Esophagus (tissue), 2 donors: ENCODE measurements around the gene CASKIN2. TPM values are rescaled to one million over a fixed set of nuclear protein-coding genes. Genes with fewer than 3 reads are reported as not detected.
"Not testable (repeated sequence)": the region's sequence is repeated elsewhere in the genome, so short reads cannot be mapped to it uniquely, and the experiment has no call there.

Experiments
- H3K27ac ChIP-seq, 2 donors: one replicate each; pipeline ENCODE4 v1.5.1; 2013; ENCODE audit warnings: low read depth in 2 of 2, mild to moderate bottlenecking in 2 of 2, inconsistent platforms in 1 of 2, low read length in 1 of 2, moderate library complexity in 1 of 2
- H3K27me3 ChIP-seq, 2 donors: one replicate each; pipeline ENCODE4 v1.6.1; 2013; ENCODE audit warnings: low read length in 2 of 2, control low read depth in 1 of 2, mild to moderate bottlenecking in 1 of 2; ENCODE audit not compliant: insufficient read depth in 2 of 2, control insufficient read depth in 1 of 2
- H3K36me3 ChIP-seq, 2 donors: one replicate each; pipeline ENCODE4 v1.6.1; 2013; ENCODE audit warnings: low read length in 1 of 2; ENCODE audit not compliant: control insufficient read depth in 2 of 2, insufficient read depth in 2 of 2
- H3K4me1 ChIP-seq, 2 donors: one replicate each; pipeline ENCODE4 v1.6.1; 2013; ENCODE audit warnings: low read length in 1 of 2; ENCODE audit not compliant: control insufficient read depth in 2 of 2, insufficient read depth in 2 of 2
- H3K4me3 ChIP-seq, 2 donors: one replicate each; pipeline ENCODE4 v1.5.1; 2013; ENCODE audit warnings: low read length in 2 of 2, mild to moderate bottlenecking in 2 of 2, low read depth in 1 of 2, moderate library complexity in 1 of 2
- H3K9me3 ChIP-seq, 2 donors: one replicate each; pipeline ENCODE4 v1.6.1; 2013; ENCODE audit warnings: mild to moderate bottlenecking in 2 of 2, low read depth in 1 of 2, low read length in 1 of 2, moderate library complexity in 1 of 2; ENCODE audit not compliant: control insufficient read depth in 2 of 2, insufficient read depth in 1 of 2
- WGBS, 2 donors: extraction: QIAGEN DNeasy Blood & Tissue Kit; methylation state at CpG; one replicate each; pipeline ENCODE4 v1.1.7; 2013; 5-methylcytosine and 5-hydroxymethylcytosine counted together
- polyA plus RNA-seq, 2 donors: library from polyadenylated mRNA; stranded (reverse); fragments of 200-250 nt; gene quantifications; one replicate each; pipeline ENCODE4 v1.2.3, GENCODE V29; 2013
- donor health status: healthy with polysubstance abuse.
- donor health status: Bipolar disorder and iron deficiency.

Gene CASKIN2
- polyA plus RNA-seq, 2 donors: 6.3 to 10.5 TPM

DNA sequence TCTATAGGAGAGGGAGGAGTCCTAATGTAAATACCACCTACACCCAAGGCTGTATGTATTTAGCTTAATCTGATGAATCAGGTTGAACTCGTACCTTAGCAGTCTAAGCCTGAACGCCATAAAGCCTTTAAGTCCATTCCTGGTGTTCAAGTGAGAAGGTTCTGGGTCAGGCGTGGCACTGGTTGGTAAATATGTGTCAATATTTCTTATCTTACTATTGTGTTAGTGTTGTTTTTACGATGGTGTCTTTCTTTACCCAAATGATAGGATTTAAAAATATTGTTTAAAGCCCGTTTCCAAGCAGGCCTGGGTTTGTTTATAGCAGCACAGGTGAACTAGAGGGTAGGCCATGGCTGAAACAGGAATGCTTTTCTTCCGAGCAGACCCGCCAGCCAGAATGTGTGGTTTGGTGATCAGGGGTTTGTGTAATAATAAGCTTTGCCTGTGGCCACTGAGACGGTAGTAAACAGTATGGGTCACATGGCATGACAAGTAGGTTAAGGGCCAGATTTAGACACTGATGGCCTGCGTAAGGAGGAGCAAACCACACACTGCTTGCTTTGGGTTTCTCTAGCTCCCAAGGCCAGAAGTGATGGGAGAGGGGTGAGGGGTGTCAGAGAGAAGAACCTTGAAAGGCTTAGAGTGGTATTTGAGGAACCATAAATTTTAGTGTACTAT is 55.6 kb downstream of the CASKIN2 start:
- H3K4me3 ChIP-seq: no peak overlapping the region
- no peaks in the 10 kb centered on the region for H3K9me3 ChIP-seq
- H3K27me3 ChIP-seq: no peaks in the 10 kb centered on the region
- WGBS, 2 donors: 48 to 53% methylated on average over 9 of the region's 9 CpGs
- peak overlapping the region; percentile 58 to 91 for H3K27ac ChIP-seq
- H3K36me3 ChIP-seq: no peaks in the 10 kb centered on the region
- peaks cover 0 to 2% of the 10 kb centered on the region in 2 donors for H3K4me1 ChIP-seq

GRCh38 chr17:75459246-75459589 is 56.1 kb downstream of the CASKIN2 start:
- Histone ChIP-seq H3K27ac (peak overlapping the region; percentile 58 to 91), H3K36me3 (no peaks in the 10 kb centered on the region)
- WGBS, 2 donors: 36 to 55% methylated on average over 1 of the region's 1 CpG

DNA sequence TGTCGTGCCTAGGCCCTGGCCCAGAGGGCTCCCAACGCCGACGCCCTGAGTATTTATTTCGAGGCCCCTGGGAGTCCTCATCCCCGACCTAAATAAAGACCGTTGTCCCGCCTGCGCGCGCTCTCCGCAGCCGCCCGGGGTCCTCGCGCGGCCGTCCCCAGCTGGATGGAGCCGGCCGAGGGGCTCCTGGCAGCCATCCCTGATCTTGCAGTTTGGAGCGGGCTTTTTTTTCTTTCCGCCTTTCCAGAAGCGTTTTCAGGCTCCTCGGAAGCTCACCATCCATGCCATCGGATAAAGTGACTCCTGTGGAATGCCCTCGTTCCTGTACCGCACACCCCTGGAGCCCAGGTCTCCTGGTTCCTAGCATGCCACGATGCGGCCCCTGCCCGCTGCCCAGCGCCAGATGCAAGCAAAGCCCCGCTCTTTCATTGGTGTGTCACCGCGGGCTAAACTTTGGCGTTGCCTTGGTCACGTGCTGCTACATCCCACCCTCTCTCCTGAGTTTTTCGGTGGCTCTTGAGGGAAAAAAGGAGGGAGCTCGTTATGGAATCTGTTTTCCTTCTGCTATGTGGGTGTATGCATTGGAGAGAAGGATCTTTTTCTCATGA is 58.2 kb downstream of the CASKIN2 start:
- Histone ChIP-seq H3K36me3 (no peaks in the 10 kb centered on the region), H3K9me3 (no peaks in the 10 kb centered on the region), H3K27me3 (no peaks in the 10 kb centered on the region), H3K4me3 (peak overlapping the region; percentile 72 to 95), H3K4me1 (peaks cover 0 to 2% of the 10 kb centered on the region in 2 donors), H3K27ac (peak overlapping the region; percentile 79 to 84)
- 1% methylated on average over 38 of the region's 38 CpGs for WGBS, 2 donors

More at GRCh38 chr17:75459246-75459589, 56.1 kb downstream of the CASKIN2 start:
- no peaks in the 10 kb centered on the region for H3K9me3 ChIP-seq
- no peaks in the 10 kb centered on the region for H3K27me3 ChIP-seq
- peaks cover 0 to 2% of the 10 kb centered on the region in 2 donors for H3K4me1 ChIP-seq
- H3K4me3 ChIP-seq: no peak overlapping the region

GRCh38 chr17:75456417-75457046 is 58.8 kb downstream of the CASKIN2 start, which contains the start of gene TMEM94:
TMEM94 (plus strand) TSS chr17:75456635; CDS start chr17:75471906, 15,271 bp downstream.
- H3K4me1 ChIP-seq: peaks cover 0 to 2% of the 10 kb centered on the region in 2 donors
- no peaks in the 10 kb centered on the region for H3K27me3 ChIP-seq
- 0% methylated on average over 33 of the region's 33 CpGs for WGBS, 2 donors
- peak within 1 kb of the TSS; percentile 72 to 95 for H3K4me3 ChIP-seq
- H3K27ac ChIP-seq: peak within 1 kb of the TSS; percentile 82 to 84
- H3K9me3 ChIP-seq: no peaks in the 10 kb centered on the region
- no peaks in the 10 kb centered on the region for H3K36me3 ChIP-seq

DNA sequence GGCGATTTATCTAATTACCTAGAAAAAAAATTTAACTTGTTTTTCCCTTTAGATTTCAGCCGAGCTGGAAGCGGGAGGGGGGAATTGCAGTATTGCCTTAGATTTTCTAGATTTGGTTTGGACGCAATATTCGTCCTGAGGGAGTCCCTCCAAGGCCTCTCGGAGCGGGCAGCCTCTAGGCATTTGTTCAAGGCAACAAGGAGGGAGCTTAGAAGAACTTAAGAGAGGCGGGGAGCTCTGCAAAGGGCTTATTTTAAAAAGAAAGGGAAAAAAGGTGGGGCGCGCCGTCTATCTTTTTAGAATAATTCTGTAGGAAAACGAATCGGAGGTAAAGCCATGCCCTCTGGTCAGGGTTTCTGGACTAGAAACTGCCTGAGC is 59.3 kb downstream of the CASKIN2 start:
- Histone ChIP-seq H3K27ac (peak overlapping the region; percentile 72 to 82), H3K27me3 (no peaks in the 10 kb centered on the region), H3K4me3 (peak overlapping the region; percentile 72 to 95), H3K36me3 (no peaks in the 10 kb centered on the region), H3K9me3 (no peaks in the 10 kb centered on the region), H3K4me1 (peaks cover 0 to 2% of the 10 kb centered on the region in 2 donors)
- 4 to 5% methylated on average over 13 of the region's 13 CpGs for WGBS, 2 donors

- H3K27ac ChIP-seq, H3K4me3 ChIP-seq, H3K27me3 ChIP-seq, H3K36me3 ChIP-seq, H3K4me1 ChIP-seq, H3K9me3 ChIP-seq: not testable (repeated sequence)
- WGBS, 2 donors: 94 to 98% methylated on average over 3 of the region's 3 CpGs
Measured at GRCh38 chr17:75454672-75455071, 60.7 kb downstream of the CASKIN2 start.

- no peaks in the 10 kb centered on the region for H3K27me3 ChIP-seq
- H3K4me3 ChIP-seq: no peak overlapping the region
- H3K36me3 ChIP-seq: no peaks in the 10 kb centered on the region
- H3K9me3 ChIP-seq: no peaks in the 10 kb centered on the region
- no peak overlapping the region for H3K27ac ChIP-seq
- peaks cover 0 to 2% of the 10 kb centered on the region in 2 donors for H3K4me1 ChIP-seq
Measured at GRCh38 chr17:75454193-75454592, 61.1 kb downstream of the CASKIN2 start.

- Histone ChIP-seq H3K9me3 (no peaks in the 10 kb centered on the region), H3K36me3 (no peaks in the 10 kb centered on the region), H3K4me3 (no peak overlapping the region), H3K4me1 (no peaks in the 10 kb centered on the region), H3K27me3 (no peaks in the 10 kb centered on the region), H3K27ac (no peak overlapping the region)
- WGBS, 2 donors: 80 to 89% methylated on average over 4 of the region's 4 CpGs
Measured at GRCh38 chr17:75450270-75450669, 65.1 kb downstream of the CASKIN2 start.
